LNCAP (cell line): ENCODE measurements around the gene CRYBA4.

ENCODE experiments used
- CTCF ChIP-seq: fragments of 450-650 bp; IDR thresholded peaks from 2 replicates; pipeline ENCODE4 v1.5.1; 2017; ENCODE audit warnings: mild to moderate bottlenecking

Gene CRYBA4

GRCh38 chr22:26658671-26659478 lies 37.1 kb downstream of the CRYBA4 start:
- TF ChIP-seq CTCF: no peak

- no peak for TF ChIP-seq CTCF
Observed at GRCh38 chr22:26660356-26660755, 38.6 kb downstream of the CRYBA4 start.

- TF ChIP-seq CTCF: no peak
Observed at GRCh38 chr22:26660961-26661578, 39.3 kb downstream of the CRYBA4 start.

GRCh38 chr22:26662160-26662559 lies 40.4 kb downstream of the CRYBA4 start:
- no peak for TF ChIP-seq CTCF

GRCh38 chr22:26663374-26663923 lies 41.7 kb downstream of the CRYBA4 start:
- no peak for TF ChIP-seq CTCF

- TF ChIP-seq CTCF: no peak; the same call in none of the 2 replicates
Observed at GRCh38 chr22:26665813-26666231, 44.1 kb downstream of the CRYBA4 start.

GRCh38 chr22:26667140-26667539 lies 45.4 kb downstream of the CRYBA4 start:
- no peak for TF ChIP-seq CTCF
